Measurements from ENCODE around the gene MNT.

DNA sequence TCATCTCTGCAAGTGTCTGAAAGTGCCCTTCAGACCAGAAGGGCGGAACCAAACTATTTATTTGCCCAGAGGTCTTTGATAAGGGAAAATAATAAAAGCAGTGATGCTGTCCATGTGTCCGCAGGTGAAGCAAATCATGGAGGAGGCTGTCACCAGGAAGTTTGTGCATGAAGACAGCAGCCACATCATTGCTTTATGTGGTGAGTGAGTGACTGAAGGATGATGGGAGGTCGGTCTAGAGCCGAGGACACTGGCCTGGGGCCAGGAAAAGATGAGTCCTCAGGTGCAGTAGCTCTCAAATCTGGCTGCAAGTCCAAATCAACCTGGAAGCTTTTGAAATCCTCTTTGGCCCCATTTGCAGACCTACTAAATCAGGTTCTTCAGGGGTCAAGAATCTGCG lies 57.4 kb downstream of the MNT start:
- TF ChIP-seq, protein P1, sequence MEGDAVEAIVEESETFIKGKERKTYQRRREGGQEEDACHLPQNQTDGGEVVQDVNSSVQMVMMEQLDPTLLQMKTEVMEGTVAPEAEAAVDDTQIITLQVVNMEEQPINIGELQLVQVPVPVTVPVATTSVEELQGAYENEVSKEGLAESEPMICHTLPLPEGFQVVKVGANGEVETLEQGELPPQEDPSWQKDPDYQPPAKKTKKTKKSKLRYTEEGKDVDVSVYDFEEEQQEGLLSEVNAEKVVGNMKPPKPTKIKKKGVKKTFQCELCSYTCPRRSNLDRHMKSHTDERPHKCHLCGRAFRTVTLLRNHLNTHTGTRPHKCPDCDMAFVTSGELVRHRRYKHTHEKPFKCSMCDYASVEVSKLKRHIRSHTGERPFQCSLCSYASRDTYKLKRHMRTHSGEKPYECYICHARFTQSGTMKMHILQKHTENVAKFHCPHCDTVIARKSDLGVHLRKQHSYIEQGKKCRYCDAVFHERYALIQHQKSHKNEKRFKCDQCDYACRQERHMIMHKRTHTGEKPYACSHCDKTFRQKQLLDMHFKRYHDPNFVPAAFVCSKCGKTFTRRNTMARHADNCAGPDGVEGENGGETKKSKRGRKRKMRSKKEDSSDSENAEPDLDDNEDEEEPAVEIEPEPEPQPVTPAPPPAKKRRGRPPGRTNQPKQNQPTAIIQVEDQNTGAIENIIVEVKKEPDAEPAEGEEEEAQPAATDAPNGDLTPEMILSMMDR (IDR thresholded peaks at IDR 0.05), result no peak
- TF ChIP-seq ZFX (IDR thresholded peaks at IDR 0.05; ENCODE audit: borderline replicate concordance), result no peak
